AG08395 (cell line): ENCODE measurements around the gene ACOT11.
"Not testable (repeated sequence)": the region's sequence is repeated elsewhere in the genome, so short reads cannot be mapped to it uniquely, and the experiment has no call there.

Experiments
- DNase-seq: peaks from one replicate; pipeline ENCODE4 v3.0.0; 2012; ENCODE audit warnings: mixed read lengths, low spot score

The ACOT11 gene

GRCh38 chr1:54547601-54548388, at the start of gene ACOT11:
Gene ACOT11 (plus strand): TSS chr1:54548228. CDS start chr1:54548310, 82 bp downstream.
- peak; percentile 93 for DNase-seq

GRCh38 chr1:54498383-54499096, 49.5 kb upstream of the ACOT11 start:
- DNase-seq = no peak

- DNase-seq = no peak
These were observed 49.0 kb upstream of the ACOT11 start for GRCh38 chr1:54499097-54499359.

- DNase-seq = peak; percentile 54
These were observed 48.5 kb upstream of the ACOT11 start for GRCh38 chr1:54499360-54500106.

GRCh38 chr1:54500107-54500431, 48.0 kb upstream of the ACOT11 start:
- DNase-seq = no peak

- DNase-seq = no peak
These were observed 46.2 kb upstream of the ACOT11 start for GRCh38 chr1:54501849-54502248.

GRCh38 chr1:54502342-54502741, 45.7 kb upstream of the ACOT11 start:
- DNase-seq = no peak

- DNase-seq = peak; percentile 52
These were observed 41.4 kb upstream of the ACOT11 start for GRCh38 chr1:54506594-54506993.

GRCh38 chr1:54507033-54507870, 40.8 kb upstream of the ACOT11 start:
- DNase-seq = no peak

GRCh38 chr1:54510715-54511270, 37.2 kb upstream of the ACOT11 start:
- no peak for DNase-seq

- DNase-seq = not testable (repeated sequence)
These were observed 34.0 kb upstream of the ACOT11 start for GRCh38 chr1:54513921-54514580.

GRCh38 chr1:54516249-54516920, 31.6 kb upstream of the ACOT11 start:
- DNase-seq = no peak

- no peak for DNase-seq
These were observed 30.5 kb upstream of the ACOT11 start for GRCh38 chr1:54517496-54517895.

GRCh38 chr1:54518489-54518888, 29.5 kb upstream of the ACOT11 start:
- DNase-seq = no peak

- peak; percentile 37 for DNase-seq
These were observed 28.3 kb upstream of the ACOT11 start for GRCh38 chr1:54519709-54520108.

- no peak for DNase-seq
These were observed 27.3 kb upstream of the ACOT11 start for GRCh38 chr1:54520631-54521321.

GRCh38 chr1:54526565-54526964, 21.5 kb upstream of the ACOT11 start:
- not testable (repeated sequence) for DNase-seq

- no peak for DNase-seq
These were observed 19.4 kb upstream of the ACOT11 start for GRCh38 chr1:54528613-54529012.

- DNase-seq = no peak
These were observed 16.0 kb upstream of the ACOT11 start for GRCh38 chr1:54532033-54532432.

- not testable (repeated sequence) for DNase-seq
These were observed 11.4 kb upstream of the ACOT11 start for GRCh38 chr1:54536656-54537055.
